D721Med (cell line): ENCODE results near the gene TTC24.

Source experiments
- DNase-seq: peaks from one replicate; pipeline ENCODE4 v3.0.0; 2011; ENCODE audit warnings: low spot score; ENCODE audit not compliant: insufficient read length
- FAIRE-seq: peaks from 2 replicates; lab custom pipeline; 2011; peaks lifted over from hg19 to GRCh38; lab: Jason Lieb, UNC
- TF ChIP-seq, protein P1 (sequence below): IDR thresholded peaks from 2 replicates; pipeline ENCODE4 v1.5.1; 2012; ENCODE audit warnings: mild to moderate bottlenecking, control low read depth; ENCODE audit not compliant: insufficient read depth; ENCODE audit errors: missing control alignments

The TTC24 gene

DNA sequence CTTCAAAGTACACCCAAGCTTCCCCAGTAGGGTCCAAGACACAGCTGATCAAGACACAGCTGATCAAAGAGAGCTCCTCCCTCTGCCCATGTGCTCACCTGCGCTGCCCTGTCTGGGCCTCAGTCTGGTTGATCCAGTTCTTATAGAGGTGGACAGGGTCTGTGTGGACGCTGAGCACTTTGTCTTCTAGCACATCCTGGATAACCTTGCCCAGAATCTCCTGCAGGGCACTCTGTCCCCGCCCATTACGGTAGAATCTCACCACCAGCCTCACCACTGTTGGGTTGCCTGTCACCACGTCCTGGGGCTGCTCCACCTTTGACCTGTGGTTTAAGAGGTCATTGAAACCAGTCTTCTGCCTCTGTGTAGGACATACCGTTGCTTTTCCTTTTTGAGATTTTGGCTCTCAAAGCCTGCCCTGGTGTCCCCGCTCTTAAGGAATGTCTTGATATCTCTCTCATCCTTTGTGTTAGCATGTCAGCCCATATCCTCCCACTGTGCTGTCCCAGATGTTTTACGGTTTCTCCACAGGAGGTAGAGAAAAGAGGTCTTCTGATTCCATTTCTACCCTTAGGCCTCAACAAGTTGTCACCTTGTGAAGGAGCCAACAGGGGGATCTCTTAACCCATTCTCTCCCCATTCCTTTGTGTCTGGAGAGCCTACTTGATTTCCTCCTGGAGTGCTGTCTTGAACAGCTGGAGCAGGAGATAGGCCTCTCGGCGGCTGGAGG is 40.6 kb upstream of the TTC24 start:
- DNase-seq (no peak), FAIRE-seq (no peak)
- TF ChIP-seq, protein P1, sequence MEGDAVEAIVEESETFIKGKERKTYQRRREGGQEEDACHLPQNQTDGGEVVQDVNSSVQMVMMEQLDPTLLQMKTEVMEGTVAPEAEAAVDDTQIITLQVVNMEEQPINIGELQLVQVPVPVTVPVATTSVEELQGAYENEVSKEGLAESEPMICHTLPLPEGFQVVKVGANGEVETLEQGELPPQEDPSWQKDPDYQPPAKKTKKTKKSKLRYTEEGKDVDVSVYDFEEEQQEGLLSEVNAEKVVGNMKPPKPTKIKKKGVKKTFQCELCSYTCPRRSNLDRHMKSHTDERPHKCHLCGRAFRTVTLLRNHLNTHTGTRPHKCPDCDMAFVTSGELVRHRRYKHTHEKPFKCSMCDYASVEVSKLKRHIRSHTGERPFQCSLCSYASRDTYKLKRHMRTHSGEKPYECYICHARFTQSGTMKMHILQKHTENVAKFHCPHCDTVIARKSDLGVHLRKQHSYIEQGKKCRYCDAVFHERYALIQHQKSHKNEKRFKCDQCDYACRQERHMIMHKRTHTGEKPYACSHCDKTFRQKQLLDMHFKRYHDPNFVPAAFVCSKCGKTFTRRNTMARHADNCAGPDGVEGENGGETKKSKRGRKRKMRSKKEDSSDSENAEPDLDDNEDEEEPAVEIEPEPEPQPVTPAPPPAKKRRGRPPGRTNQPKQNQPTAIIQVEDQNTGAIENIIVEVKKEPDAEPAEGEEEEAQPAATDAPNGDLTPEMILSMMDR, result no peak

DNA sequence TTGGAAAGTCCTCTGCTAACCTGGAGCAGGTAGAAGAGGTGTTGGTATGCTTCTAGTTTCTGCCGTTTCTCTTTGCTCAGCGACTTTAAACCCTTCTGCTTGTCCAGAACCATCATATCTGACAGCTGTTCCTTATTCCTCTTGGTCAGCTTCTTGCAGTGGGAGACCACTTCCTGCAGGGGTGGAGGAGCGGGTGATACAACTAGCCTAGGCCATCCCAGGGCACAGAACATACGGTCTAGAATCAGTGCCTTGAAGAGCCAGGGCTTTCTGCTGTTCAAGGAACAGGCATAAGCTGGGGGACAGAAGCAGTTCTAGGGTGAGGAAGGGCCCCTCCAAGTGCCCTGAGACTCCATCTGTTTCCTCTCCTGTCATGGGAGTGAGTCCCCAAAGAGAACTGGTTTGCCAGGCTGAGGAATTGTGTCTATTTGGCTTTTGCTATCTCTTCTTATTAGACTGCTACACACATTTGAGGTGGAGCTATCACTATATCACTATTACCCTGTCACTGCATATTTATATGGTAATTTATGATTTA is 39.6 kb upstream of the TTC24 start:
- TF ChIP-seq, protein P1, result no peak
- no peak for FAIRE-seq
- no peak for DNase-seq

DNA sequence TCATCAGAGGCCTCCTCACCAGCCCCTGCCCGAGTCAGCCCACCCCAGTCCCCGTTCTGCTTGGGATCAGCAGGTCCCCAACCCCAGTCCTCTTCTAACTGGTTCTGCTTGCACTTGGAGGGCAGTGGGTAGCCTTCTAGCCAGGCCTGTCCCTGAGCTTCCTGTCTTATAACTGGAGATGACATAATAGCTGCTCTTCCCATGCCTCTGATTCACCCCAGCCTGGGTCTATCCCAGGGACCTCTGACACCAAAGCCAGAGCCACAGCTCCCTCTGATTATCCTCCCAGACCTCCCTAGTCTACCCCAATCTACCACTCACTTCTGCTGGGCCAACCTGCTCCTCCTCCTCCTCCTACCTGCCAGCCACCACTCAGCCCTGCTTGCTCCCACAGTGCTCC is 38.6 kb upstream of the TTC24 start:
- TF ChIP-seq, protein P1, result no peak
- DNase-seq (no peak), FAIRE-seq (no peak)

DNA sequence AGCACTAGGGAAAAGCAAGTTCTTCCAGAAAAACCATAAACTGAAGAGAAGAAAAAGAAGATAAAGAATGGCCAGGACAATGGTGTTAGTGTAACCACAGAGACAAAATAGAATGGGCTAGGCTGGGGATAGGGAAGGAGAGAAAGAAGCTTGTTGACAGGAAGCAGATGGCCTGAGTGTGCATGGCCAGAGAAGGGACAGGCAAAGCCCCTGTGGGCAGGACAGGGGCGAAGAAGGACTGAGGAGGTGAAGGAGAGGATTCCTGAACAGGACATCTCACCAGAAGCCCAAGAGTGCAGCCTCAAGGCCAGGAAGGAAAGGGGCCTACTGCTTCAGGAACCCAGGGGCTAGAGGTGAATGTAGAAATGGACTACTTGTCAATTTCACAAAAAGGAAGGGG is 36.5 kb upstream of the TTC24 start:
- DNase-seq (no peak), FAIRE-seq (no peak)
- TF ChIP-seq, protein P1, result no peak

DNA sequence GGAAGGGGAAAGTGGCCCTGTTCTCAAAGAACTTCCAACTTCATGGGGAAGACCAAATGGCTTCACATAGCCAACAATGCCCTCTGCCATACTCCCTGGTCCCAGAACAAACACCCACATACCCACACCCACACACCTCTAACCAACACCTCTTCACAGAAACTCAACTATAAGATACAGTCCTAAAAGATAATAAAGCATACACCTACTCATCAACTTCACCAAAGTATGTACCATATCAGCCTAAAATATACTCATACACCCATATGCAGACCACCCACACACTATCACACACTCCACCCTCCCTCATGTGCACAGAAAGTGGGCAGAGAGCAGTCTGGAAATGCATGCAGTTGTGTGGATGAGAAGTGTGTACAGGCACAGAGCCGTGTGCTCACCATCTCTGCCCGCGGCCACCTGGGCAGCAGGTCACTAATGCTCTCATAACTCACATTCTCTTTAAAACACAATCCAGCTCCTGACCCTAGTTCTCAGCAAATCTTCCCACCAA is 34.9 kb upstream of the TTC24 start:
- DNase-seq (no peak), FAIRE-seq (no peak)
- TF ChIP-seq, protein P1, result no peak

DNA sequence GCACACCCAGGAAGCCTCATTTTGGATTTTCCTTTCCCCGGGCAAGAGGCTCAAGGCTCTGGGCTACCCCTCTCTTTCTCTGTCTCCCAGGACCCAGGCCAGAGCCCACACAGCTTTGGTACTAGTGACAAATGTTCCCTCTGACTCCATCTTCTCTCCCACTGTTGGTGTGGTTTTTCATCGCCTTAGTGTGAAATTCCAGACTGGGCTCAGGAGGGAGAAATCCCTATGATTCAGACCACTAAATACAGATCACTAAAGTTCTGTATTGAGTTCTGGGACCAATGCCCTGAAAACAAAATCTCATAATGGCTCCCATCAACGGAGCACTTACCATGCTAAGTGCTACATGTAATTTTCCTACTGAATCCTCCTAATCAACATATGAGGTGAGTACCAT is 33.3 kb upstream of the TTC24 start:
- TF ChIP-seq, protein P1, result no peak
- DNase-seq (no peak), FAIRE-seq (no peak)

DNA sequence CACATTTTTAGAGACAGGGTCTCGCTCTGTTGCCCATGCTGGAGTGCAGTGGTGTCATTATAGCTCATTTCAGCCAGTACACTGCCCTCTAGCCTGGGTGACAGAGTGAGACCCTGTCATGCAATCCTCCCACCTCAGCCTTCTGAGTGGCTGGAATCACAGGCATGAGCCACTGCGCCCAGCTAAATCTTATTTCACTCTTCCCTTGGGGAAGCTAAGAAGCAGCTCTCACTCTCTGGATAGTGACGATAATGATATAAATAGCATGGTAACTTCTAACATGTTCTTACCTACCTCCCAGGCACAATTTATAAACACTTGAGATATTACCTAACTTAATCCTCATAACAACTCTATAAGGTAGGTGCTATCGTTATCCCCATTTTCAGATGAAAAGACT is 32.1 kb upstream of the TTC24 start:
- TF ChIP-seq, protein P1, result no peak
- DNase-seq, result no peak
- no peak for FAIRE-seq
